ENCODE data around the gene UBTD2. TPM values are rescaled to one million over a fixed set of nuclear protein-coding genes. Genes with fewer than 3 reads are reported as not detected.

Gene UBTD2
- total and polyA plus RNA-seq, 10 donors = 4.9 to 13.9 (median 8.4) TPM

DNA sequence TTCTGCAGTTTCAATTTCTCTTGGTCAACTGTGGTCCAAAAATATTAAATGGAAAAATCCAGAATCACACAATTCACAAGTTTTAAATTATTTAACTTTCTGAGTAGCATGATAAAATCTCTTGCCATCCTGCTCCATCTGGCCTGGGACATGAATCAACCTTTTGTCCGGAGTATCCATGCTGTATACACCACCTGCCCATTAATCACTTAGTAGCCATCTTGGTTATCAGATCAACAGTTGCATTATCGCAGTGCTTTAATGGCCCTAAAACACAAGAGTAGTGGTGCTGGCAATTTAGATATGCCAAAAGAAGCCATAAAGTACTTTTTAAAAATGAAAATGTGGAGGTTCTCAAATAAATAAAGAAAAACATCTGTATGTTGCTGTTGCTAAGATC is 64.3 kb downstream of the UBTD2 start:
- no peak for DNase-seq
- Histone ChIP-seq H3K36me3 (peaks cover 0 to 47% (median 1%) of the 10 kb centered on the region in 6 donors), H3K27ac (no peak overlapping the region), H3K4me3 (no peak overlapping the region), H3K9me3 (peaks cover 0 to 18% (median 14%) of the 10 kb centered on the region in 8 donors), H3K27me3 (replicated peaks in 1 of 7) (no peaks in the 10 kb centered on the region), H3K4me1 (no peaks in the 10 kb centered on the region)
- TF ChIP-seq POLR2AphosphoS5 (IDR thresholded peaks at IDR 0.05) = no peak
- TF ChIP-seq, protein P1, sequence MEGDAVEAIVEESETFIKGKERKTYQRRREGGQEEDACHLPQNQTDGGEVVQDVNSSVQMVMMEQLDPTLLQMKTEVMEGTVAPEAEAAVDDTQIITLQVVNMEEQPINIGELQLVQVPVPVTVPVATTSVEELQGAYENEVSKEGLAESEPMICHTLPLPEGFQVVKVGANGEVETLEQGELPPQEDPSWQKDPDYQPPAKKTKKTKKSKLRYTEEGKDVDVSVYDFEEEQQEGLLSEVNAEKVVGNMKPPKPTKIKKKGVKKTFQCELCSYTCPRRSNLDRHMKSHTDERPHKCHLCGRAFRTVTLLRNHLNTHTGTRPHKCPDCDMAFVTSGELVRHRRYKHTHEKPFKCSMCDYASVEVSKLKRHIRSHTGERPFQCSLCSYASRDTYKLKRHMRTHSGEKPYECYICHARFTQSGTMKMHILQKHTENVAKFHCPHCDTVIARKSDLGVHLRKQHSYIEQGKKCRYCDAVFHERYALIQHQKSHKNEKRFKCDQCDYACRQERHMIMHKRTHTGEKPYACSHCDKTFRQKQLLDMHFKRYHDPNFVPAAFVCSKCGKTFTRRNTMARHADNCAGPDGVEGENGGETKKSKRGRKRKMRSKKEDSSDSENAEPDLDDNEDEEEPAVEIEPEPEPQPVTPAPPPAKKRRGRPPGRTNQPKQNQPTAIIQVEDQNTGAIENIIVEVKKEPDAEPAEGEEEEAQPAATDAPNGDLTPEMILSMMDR (IDR thresholded peaks at IDR 0.05 in 8 of 11, conservative IDR thresholded peaks at IDR 0.05 in 3 of 11) = no peak
- TF ChIP-seq POLR2A (IDR thresholded peaks at IDR 0.05) = no peak
- intact Hi-C loops (cut with DNase I; ENCODE audit: low total_unique reads) = no loop called here
- WGBS, 5 donors = 71 to 100% (median 95%) methylated on average over 2 of the region's 2 CpGs

DNA sequence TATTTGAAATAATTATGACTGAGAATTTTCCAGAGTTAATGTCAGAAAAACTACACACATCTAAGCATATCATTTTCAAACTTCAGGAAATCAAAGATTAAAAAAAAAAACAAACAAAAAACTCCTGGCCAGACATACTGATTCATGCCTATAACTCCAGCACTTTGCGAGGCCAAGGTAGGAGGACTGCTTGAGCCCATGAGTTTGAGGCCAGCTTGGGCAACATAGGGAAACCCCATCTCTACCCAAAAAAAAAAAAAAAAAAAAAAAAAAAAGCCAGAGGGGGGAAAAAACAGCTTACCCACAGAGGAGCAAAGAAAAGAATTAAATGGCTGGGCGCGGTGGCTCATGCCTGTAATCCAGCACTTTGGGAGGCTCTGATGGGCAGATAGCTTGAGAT is 67.2 kb downstream of the UBTD2 start:
- no peak for TF ChIP-seq POLR2AphosphoS5 (IDR thresholded peaks at IDR 0.05)
- TF ChIP-seq, protein P1 (IDR thresholded peaks at IDR 0.05 in 8 of 11, conservative IDR thresholded peaks at IDR 0.05 in 3 of 11) = no peak
- Histone ChIP-seq H3K4me3 (no peak overlapping the region), H3K27me3 (replicated peaks in 1 of 7) (no peaks in the 10 kb centered on the region), H3K4me1 (no peaks in the 10 kb centered on the region), H3K36me3 (peaks cover 0 to 70% (median 9%) of the 10 kb centered on the region in 6 donors), H3K9me3 (peaks cover 0 to 18% (median 14%) of the 10 kb centered on the region in 8 donors), H3K27ac (no peak overlapping the region)
- DNase-seq = no peak
- WGBS, 5 donors = 88 to 100% (median 94%) methylated on average over 3 of the region's 3 CpGs
- intact Hi-C loops (cut with DNase I; ENCODE audit: low total_unique reads) = no loop called here

DNA sequence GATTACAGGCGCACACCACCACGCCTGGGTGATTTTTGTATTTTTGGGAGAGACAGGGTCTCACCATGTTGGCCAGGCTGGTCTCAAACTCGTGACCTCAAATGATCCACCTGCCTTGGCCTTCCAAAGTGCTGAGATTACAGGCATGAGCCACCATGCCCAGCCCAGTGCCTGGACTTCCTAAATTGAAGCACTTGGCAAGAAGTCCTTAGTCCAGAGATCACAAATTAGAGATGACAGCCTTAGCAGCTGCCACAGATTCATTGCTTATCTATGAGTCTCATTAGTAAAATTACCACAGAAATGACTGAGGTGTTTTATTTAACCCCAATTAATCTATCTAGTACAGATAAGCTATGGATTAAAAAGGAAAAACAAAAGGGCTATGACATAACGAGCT is 70.4 kb downstream of the UBTD2 start:
- 83 to 95% (median 90%) methylated on average over 4 of the region's 4 CpGs for WGBS, 5 donors
- intact Hi-C loops (cut with DNase I; ENCODE audit: low total_unique reads) = no loop called here

DNA sequence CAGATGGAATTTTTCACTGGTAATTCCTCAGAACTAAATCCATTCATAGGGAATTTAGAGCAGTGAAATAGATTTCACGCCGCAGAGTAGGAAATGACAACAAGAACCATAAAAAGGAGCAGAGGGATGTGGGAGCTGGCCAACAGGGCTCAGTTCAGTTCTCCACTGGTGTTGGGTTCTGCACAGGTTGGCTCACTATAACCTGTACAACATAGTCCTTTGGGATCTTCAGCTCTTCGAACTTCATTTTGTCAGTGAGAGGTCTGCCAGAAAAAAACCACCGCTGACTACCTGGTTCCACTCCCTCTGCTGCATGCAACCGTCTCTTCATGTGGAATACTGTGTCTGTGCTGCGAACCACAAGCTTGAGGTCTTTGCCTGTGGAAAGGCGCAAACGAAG is 71.9 kb downstream of the UBTD2 start:
- H3K27me3 ChIP-seq (replicated peaks in 1 of 7) = no peaks in the 10 kb centered on the region
- H3K4me1 ChIP-seq = peaks cover 0 to 11% (median 0%) of the 10 kb centered on the region in 6 donors
- intact Hi-C loops (cut with DNase I; ENCODE audit: low total_unique reads) = no loop called here
- TF ChIP-seq POLR2AphosphoS5 (IDR thresholded peaks at IDR 0.05) (no peak), POLR2A (IDR thresholded peaks at IDR 0.05) (no peak)
- TF ChIP-seq, protein P1 (IDR thresholded peaks at IDR 0.05 in 8 of 11, conservative IDR thresholded peaks at IDR 0.05 in 3 of 11) = no peak
- no peak overlapping the region for H3K27ac ChIP-seq
- 93 to 98% (median 94%) methylated on average over 8 of the region's 8 CpGs for WGBS, 5 donors
- H3K9me3 ChIP-seq = no peaks in the 10 kb centered on the region
- no peak for DNase-seq
- H3K36me3 ChIP-seq = peaks cover 0 to 53% (median 8%) of the 10 kb centered on the region in 6 donors
- H3K4me3 ChIP-seq = no peak overlapping the region

More for the DNA sequence above, 70.4 kb downstream of the UBTD2 start:
- peaks cover 0 to under 1% (median 0%) of the 10 kb centered on the region in 6 donors for H3K4me1 ChIP-seq
- H3K9me3 ChIP-seq = no peaks in the 10 kb centered on the region
- peaks cover 0 to 57% (median 8%) of the 10 kb centered on the region in 6 donors for H3K36me3 ChIP-seq
- TF ChIP-seq POLR2AphosphoS5 (IDR thresholded peaks at IDR 0.05) (no peak), POLR2A (IDR thresholded peaks at IDR 0.05) (no peak)
- TF ChIP-seq, protein P1 (IDR thresholded peaks at IDR 0.05 in 8 of 11, conservative IDR thresholded peaks at IDR 0.05 in 3 of 11) = no peak
- H3K27me3 ChIP-seq (replicated peaks in 1 of 7) = no peaks in the 10 kb centered on the region
- H3K27ac ChIP-seq = no peak overlapping the region
- no peak for DNase-seq
- H3K4me3 ChIP-seq = no peak overlapping the region
